GM18873 (cell line): ENCODE measurements around the gene AUH.

Experiments used
- ATAC-seq: cut with Tn5 transposase; IDR thresholded peaks from one replicate; pipeline ENCODE4 v1.9.1; 2021; ENCODE audit warnings: mild to moderate bottlenecking, moderate library complexity, moderate number of reproducible peaks; ENCODE audit not compliant: unreplicated experiment, low FRiP score

Gene AUH

DNA sequence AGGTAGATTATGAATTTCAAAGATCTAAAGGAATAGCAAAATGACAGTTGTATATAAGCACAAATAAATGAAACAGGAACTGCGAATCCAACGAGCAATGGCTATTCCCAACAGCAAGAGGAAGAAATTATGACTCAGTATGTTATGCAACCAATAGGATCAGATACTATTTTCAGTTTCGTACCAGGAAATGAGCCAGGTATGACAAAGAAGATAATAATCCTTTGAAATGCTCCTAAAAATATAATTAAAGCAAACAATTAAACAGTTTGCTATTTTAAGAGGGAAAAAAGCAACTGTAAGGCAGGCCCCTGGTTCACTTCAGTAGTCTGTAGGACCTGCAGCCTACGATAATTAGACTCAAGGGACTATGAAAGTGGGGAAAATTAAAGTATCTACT lies 58.9 kb downstream of the AUH start:
- ATAC-seq, result no peak

DNA sequence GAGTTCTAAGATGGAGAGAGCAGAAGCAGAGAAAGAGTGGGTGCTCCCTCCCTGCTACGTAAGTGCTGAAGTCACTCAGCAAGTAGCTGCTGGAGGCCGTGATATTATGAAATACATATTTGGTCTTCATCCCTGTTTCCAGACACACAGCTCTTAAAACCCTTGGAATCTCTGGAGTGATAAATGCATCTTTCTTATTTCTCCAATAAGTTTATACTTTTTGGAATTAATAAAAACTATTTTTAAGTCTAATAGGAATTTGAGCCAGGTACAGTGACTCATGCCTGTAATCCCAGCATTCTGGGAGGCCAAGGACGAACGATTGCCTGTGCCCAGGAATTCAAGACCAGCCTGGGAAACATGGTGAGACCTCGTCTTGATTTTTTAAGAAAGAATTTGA lies 60.6 kb downstream of the AUH start:
- ATAC-seq, result no peak

DNA sequence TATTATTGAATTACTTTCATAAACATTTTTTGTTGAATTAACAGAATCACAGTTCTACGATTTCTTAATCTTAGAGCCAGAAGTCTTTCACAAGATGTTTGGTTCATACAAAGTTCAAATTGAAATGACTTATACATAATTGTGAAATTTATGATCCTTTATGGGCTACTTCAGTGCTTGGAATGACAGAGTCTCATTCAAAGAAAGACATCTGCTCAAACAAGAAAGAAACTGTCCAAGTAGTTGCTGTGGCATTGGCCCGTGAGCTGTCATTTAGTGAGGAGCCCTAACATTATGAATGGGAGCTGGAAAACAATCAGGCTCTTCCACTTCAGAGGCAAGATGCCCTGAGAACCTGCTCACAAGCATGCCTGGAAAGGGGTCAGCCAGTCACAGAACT lies 63.4 kb downstream of the AUH start:
- no peak for ATAC-seq

DNA sequence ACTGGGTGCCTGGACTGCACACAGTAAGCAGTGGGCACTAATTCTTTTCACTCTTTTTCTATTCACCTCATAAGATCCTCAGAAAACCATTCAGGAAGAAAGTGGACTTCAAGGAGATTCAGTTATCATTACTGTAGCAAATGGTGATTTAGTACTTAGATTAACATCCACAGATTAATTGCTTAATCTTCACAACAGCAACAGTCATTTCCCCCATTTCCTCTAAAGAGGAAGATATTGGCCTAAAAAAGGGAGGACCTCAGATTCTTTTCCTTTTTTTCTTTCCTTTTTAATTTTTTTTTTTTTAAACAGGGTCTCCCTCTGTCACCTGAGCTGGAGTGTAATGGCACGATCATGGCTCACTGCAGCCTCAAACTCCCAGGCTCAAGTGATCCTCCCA lies 64.4 kb downstream of the AUH start:
- ATAC-seq, result no peak

DNA sequence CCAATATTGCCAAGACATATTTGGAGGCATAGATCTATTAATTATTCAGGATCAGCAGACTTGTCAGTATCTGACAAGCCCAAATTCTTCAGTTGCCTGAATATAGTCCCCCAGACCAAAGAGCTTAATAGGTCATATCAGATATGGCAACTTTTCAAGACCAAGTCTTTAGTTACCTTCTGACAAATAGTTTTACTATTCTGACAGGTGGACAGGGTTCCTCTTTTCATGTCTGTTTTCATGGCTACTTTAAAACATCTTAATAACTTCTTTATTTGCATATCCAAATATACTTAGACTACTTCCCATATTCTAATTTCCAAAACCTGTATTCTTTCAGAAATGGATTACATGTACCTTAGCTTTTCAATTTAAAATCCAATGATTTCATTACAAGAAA lies 65.4 kb downstream of the AUH start:
- no peak for ATAC-seq

DNA sequence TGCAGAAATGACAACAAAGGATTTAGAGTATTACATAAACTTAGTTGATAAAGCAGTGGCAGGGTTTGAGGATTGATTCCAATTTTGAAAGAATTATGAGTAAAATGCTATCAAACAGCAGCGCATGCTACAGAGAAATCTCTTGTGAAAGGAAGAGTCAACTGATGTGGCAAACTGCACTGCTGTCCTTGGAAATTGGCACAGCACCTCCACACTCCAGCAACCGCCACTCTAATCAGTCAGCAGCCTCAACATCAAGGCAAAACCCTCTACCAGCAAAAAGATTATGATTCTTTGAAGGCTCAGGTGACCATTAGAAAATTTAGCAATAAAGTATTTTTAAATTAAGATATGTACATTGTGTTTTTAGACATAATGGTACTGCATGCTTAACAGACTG lies 66.4 kb downstream of the AUH start:
- ATAC-seq, result no peak

DNA sequence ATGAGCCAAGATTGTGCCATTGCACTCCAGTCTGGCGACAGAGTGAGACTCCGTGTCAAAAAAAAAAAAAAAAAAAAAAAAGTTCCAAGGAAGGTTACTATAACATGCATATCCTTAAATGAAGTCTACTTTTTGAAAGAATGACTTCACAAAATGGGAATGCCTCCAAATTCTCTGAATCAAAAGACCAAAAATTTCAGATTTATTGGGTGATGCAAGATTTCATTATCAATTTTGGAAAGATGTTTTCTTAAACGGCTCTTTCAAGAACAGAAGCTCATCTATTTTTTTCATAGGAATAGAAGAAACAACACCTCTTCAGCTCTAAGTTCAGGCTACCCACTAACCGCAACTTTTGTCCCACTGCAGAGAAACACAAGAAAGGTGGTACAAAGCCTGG lies 69.9 kb downstream of the AUH start:
- ATAC-seq, result no peak

DNA sequence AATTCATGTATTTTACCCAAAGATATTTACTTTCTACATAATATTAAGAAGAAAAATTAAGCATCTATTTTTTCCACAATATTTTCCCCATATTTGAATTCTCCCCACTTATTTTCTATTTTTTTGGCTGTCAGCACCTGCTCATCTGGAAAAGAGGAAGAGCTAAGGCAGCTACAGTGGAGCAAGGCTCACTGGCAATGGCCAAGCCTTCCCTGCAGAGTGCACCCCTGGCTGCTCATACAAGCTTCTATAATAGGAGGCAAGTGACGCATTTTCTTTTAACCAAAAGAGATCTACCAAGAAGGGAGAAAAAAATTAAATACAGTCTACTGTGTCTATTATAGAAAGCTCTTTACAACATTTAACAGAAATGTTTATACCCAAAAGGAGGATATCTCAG lies 72.5 kb downstream of the AUH start:
- ATAC-seq, result no peak

DNA sequence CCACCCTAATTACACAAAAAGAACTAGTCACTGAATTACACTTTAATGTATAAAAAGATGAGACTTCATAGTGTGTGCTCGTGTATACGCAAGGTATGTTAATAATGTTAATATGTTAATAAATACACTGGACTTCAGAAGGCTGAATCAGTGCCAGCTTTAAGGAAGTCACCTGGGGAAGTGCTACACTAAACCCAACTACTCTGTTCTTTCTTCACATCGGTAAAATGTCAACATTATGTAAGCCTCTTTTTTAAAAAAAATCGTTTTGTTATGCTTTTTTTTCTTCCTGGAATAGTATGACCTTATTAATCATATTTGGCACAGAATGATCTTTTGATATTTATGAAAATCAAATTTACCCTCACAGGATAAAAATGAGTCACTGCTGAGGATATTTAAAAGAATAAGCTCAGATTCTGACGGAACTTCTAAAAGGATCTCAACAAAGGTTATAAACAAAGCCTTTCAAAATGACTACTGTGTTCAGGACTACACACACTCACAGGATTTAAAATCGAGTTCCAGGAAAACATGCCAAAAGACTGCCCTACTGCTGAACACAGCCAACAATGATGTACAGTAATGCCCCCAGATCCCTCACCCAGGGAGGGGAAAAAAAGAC lies 75.9 kb downstream of the AUH start:
- ATAC-seq, result no peak

DNA sequence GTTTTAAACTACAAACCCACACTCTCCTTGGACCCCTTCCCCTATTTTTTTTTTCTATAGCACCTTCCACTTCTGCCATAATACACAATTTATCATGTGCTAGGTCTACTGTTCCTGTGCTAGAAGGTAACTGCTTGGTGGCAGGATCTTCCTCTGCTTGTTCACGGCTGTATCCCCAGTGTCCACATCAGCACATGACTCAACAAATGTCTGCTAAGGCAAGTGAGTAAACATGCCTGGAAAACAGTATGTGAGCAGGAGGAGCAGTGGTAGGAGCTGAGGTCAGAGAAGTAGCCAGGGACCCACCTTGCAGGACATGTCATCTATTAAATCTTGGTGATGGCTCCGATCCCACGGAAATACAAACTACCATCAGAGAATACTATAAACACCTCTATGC lies 79.4 kb downstream of the AUH start:
- ATAC-seq, result no peak

DNA sequence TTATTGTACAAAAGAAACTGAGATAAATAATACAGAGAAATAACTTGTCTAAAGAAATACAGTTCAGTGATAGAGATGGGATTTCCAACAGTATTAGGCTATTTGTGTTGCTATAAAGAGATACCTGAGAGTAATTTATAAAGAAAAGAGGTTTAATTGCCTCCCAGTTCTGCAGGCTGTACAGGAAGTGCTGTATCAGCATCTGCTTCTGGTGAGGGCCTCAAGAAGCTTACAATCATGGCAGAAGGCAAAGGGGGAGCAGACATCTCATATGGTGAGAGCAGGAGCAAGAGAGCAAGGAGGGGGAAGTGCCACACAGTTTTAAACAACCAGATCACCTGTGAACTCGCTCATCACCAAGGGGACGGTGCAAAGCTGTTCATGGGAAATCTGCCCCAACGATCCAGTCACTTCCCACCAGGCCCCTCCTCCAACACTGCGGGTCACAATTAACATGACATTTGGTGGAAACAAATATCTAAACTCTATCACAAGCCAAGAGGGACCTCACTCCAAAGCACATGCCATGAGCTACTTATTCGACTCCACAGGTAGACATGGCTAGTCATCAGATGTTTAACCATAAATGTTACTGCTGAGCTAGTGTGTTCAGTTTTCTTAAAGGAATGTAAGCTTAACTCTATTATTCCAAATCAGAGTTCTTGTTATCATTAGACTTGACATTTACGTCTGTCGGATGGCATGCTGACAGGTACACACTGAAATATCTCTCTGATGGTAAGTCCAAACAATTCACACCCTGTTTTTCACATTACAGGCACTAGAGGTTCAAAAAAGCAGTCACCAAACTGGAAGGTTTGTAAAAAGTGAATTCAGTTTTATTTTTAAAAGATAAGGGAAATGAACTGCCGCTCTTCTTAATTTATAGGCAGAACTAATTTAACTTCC lies 82.2 kb downstream of the AUH start:
- no peak for ATAC-seq

DNA sequence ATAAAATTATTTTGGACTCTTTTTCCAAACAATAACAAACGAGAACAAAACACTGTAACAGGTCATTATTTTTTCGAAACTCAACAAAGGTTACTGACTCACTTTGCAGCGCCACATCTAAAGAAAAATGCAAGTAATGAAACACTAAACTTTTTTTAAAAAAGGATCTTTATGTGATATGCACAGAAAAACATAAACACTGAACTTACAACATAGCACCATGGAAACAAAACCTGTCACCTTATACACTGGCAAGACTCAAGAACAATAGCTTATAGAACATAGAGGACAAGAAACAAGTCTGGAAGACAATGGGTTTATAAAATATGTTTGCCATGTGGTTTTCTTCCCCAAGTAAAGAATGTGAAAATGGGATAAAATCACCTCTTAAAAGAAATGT lies 85.2 kb downstream of the AUH start:
- ATAC-seq, result no peak

DNA sequence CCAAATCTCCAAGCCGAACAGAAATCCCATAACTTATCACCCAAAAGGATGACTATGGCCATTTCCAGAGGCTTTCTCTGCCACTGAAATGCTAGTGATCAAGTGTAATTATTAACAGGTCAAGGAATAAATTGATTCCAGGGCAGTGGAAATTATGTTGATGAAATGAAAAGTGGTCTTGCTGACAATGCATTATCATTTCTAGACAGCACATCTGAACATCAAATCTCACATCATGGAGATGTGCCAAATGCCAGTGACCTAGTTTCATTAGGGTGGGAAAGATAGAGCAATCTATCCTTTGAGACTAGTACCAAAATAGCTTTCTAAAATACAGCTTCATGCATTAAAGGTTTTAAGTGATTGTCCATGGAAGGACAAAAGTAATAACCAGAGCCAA lies 86.1 kb downstream of the AUH start:
- ATAC-seq, result no peak

DNA sequence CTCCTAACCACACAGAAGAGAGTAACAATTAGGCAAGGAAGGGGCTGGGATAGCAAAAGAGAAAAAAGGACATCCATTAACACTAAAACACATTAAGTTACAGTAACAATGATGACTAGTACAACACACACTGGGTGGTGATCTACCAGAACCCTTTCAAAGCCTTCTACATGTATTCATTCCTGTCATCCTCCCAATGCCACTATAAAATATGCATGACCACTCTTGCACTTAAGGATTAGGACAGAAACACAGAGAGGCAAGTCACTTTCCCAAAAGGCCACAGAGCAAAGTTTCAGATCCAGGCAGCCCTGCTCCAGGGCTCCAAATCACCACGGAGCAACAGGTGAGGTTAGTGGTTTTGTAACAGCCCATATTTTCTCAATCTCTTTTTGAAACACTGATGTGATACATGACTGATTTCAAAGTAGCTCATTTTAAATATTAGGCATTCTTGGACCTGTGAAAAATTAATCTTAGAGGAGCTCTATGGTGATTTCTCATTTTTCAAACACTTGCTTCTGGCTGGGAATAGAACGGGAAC lies 86.7 kb downstream of the AUH start:
- no peak for ATAC-seq

DNA sequence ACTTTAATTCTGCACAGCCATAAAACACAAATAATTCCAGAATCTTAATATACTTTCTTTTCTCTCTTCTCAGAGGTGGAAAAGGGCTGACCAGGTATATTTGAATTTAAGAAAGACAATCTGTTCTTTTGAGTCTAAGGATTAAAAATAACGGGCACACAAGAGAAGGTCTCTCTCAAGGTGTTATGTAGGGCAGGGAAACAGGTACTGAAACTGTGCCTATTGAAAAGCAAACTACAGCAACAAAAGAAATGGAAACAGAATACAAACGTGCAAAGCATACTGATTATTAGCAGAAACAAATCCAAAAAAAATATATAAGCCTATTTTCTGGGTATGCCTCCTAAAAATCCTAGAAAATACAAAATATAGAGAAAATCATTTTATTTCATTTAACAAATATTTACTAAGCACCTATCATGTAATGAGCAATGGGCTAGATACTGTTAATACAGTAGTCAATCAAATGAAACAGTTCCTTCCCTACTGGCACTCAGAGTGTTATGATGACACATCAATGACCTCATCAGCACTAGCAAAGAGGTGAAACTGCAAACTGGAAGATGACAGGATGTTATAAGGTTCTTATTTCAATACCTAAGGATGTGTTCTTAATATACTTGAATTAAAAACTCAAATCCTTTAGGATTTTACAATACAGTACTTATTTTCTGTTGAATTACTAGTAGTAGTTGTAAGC lies 87.7 kb downstream of the AUH start:
- ATAC-seq, result no peak

DNA sequence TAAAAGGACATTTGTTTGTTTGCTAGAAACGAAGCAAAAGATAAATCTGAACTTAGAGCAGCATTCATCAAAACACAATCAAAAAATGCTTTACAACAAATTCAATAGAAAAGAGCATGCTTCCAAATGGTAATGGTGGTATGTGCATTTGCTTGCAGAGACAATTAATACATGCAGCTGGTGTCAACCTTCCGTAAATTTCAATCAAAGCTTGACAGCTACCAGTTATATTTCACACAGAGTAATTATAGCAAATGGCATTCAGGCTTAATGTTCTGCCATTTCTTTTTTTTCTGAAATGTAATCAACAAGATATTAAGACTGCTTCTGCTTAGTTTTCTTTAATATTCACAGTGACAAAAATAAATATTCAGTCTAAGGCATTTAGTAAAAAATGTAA lies 90.6 kb downstream of the AUH start:
- no peak for ATAC-seq

DNA sequence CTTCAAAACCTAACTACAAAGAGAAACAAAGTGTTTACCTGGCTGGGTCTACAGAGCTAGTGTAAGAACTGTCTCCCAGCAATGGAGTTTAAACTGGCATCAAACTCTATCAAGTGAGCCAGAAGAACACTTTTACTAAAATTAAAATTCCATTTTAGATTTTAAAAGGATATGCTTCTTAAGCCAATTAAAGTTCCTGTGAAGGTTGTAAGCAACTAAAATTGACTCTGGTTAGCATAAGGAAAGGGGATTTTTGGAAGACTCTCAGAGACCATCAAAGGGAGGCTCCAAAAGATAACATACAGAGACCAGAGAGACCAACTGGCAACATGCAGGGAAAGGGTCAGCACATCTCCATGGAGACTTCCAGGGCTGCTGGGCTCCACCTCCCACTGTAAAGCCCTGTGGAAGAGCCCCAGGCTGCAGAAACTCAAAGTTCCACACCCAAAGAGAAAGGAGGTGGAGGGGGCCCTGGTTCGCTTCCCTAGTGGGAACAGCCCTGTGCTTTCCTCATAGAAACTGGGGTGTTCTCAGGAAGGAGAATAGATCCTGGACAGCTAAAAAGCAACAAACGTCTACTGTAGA lies 91.7 kb downstream of the AUH start:
- no peak for ATAC-seq

DNA sequence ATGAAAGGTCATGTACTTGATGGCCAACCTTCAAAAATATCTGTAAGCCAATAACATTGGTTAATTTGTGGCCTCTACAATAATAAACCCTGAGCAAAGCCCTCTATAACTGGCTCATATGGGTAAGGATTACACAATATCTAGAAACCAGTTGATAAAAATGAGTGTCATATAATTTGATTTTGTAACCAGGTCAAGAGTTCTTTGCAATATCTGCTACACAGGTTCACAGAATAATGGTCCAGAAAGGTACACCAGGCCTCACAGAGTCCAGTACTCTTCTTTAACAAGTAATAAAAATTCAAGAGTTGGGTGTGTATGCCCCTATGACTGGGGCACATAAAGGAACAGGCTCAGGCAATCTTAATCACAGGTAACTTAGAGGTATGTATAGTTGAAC lies 95.3 kb downstream of the AUH start:
- ATAC-seq, result no peak

DNA sequence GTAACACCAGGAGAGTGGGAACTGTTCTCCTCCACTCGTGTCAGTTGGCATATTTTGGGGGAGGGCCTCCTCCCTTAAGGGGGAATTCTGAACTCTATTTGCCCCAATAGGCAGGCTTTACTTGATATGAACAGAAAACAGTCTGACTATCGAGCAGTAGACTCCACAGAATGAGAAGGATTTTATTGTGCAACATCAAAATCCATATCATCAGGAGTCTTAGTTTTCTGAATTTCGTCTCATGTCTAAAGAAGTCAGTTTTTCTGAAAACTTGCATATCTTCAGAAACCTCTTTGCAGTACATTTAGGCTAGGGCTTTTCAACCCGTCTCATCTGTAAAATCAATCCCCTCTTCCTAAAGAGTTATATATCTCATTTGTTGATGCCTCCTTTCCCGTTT lies 96.2 kb downstream of the AUH start:
- no peak for ATAC-seq

DNA sequence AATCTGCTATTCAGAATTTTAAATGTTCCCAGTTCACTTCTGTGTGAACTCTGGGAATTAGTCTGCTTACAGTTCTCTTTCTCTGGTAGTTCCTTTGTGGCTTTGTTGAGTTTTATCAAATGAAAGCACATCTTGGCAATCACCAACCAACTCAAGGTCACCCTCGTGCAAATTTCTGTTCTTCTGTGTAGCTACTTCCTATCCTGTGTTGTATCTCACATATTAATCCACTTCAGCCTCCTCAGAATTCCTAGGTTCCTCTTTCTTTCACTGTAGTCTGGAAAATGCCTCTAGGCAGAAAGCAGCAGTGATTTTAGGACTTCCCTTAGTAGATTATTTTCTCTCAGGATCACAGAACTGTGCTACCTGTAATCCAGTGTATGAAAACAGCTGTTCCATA lies 100.3 kb downstream of the AUH start:
- no peak for ATAC-seq

DNA sequence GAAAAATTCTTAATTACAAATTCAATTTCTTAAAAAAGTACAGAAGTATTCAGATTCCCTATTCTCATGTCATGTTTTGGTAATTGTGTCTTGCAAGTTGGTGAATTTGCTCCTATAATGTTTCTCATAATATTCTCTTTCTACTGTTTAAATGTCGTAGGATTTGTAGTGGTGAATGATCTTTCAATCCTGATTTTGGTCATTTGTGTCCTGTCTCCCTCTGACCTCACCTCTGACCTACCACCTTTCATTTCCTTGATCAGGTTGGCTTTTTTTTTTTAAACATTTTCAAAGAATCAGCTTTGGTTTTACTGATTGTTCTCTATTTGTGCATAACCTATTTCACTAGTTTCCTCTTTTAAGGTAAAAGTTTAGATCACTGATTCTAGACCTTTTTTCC lies 102.6 kb downstream of the AUH start:
- ATAC-seq, result no peak
